Measurements from ENCODE around the gene CARD14.

Gene CARD14

GRCh38 chr17:80253631-80254395, 84.0 kb downstream of the CARD14 start:
- no peak for TF ChIP-seq POLR2AphosphoS5 (IDR thresholded peaks at IDR 0.05; ENCODE audit: low read depth, low read length)
- no peak for TF ChIP-seq SIN3A (IDR thresholded peaks at IDR 0.05; ENCODE audit: borderline replicate concordance, insufficient read depth, low read length)
- no peak for TF ChIP-seq TAF1 (IDR thresholded peaks at IDR 0.05; ENCODE audit: borderline replicate concordance, insufficient read depth, low read length)
- no peak for TF ChIP-seq REST (IDR thresholded peaks at IDR 0.05; ENCODE audit: insufficient read depth in 1 of 2, low read depth in 2 of 2, low read length in 2 of 2)
- TF ChIP-seq FOXP2 (optimal IDR thresholded peaks at IDR 0.05; ENCODE audit: borderline replicate concordance, extremely low read depth, extremely low read length, insufficient read depth): no peak

- TF ChIP-seq REST (IDR thresholded peaks at IDR 0.05; ENCODE audit: insufficient read depth in 1 of 2, low read depth in 2 of 2, low read length in 2 of 2) (no peak), SIN3A (IDR thresholded peaks at IDR 0.05; ENCODE audit: borderline replicate concordance, insufficient read depth, low read length) (peak; percentile 58; the same call in 1 of the 2 replicates), TAF1 (IDR thresholded peaks at IDR 0.05; ENCODE audit: borderline replicate concordance, insufficient read depth, low read length) (no peak)
Observed at GRCh38 chr17:80254396-80255251, 84.8 kb downstream of the CARD14 start.

- TF ChIP-seq REST (IDR thresholded peaks at IDR 0.05; ENCODE audit: insufficient read depth in 1 of 2, low read depth in 2 of 2, low read length in 2 of 2) (no peak), FOXP2 (optimal IDR thresholded peaks at IDR 0.05; ENCODE audit: borderline replicate concordance, extremely low read depth, extremely low read length, insufficient read depth) (no peak), TAF1 (IDR thresholded peaks at IDR 0.05; ENCODE audit: borderline replicate concordance, insufficient read depth, low read length) (no peak), SIN3A (IDR thresholded peaks at IDR 0.05; ENCODE audit: borderline replicate concordance, insufficient read depth, low read length) (no peak), POLR2AphosphoS5 (IDR thresholded peaks at IDR 0.05; ENCODE audit: low read depth, low read length) (no peak)
Observed at GRCh38 chr17:80256034-80256350, 86.2 kb downstream of the CARD14 start.

- no peak for TF ChIP-seq SIN3A (IDR thresholded peaks at IDR 0.05; ENCODE audit: borderline replicate concordance, insufficient read depth, low read length)
- TF ChIP-seq REST (IDR thresholded peaks at IDR 0.05; ENCODE audit: insufficient read depth in 1 of 2, low read depth in 2 of 2, low read length in 2 of 2): no peak
- no peak for TF ChIP-seq TAF1 (IDR thresholded peaks at IDR 0.05; ENCODE audit: borderline replicate concordance, insufficient read depth, low read length)
- TF ChIP-seq POLR2AphosphoS5 (IDR thresholded peaks at IDR 0.05; ENCODE audit: low read depth, low read length): no peak
- no peak for TF ChIP-seq FOXP2 (optimal IDR thresholded peaks at IDR 0.05; ENCODE audit: borderline replicate concordance, extremely low read depth, extremely low read length, insufficient read depth)
Observed at GRCh38 chr17:80257716-80258213, 87.9 kb downstream of the CARD14 start.
